ENCODE measurements around the gene WDFY3. TPM values are rescaled to one million over a fixed set of nuclear protein-coding genes. Genes with fewer than 3 reads are reported as not detected.

WDFY3 gene
- total RNA-seq, 4 donors from 2014 or later = 77.9 to 149 (median 98.3) TPM

- ATAC-seq (ENCODE audit: low FRiP score) (no peak), DNase-seq (ENCODE audit: low spot score) (no peak)
- TF ChIP-seq CTCF (IDR thresholded peaks at IDR 0.05) = no peak
Measured at GRCh38 chr4:84962102-84962501, 4.4 kb downstream of the WDFY3 start.

GRCh38 chr4:84958434-84958833 lies 8.1 kb downstream of the WDFY3 start:
- ATAC-seq (ENCODE audit: low FRiP score) = no peak
- TF ChIP-seq CTCF (IDR thresholded peaks at IDR 0.05) = no peak

GRCh38 chr4:84957514-84958420 lies 8.7 kb downstream of the WDFY3 start:
- ATAC-seq (ENCODE audit: low FRiP score) (no peak), DNase-seq (ENCODE audit: low spot score) (no peak)
- TF ChIP-seq CTCF (IDR thresholded peaks at IDR 0.05) = no peak

More at GRCh38 chr4:84958434-84958833, 8.1 kb downstream of the WDFY3 start:
- DNase-seq (ENCODE audit: low spot score) = no peak

GRCh38 chr4:84956014-84956413 lies 10.5 kb downstream of the WDFY3 start:
- no peak for ATAC-seq (ENCODE audit: low FRiP score)
- TF ChIP-seq CTCF (IDR thresholded peaks at IDR 0.05) = no peak
- DNase-seq (ENCODE audit: low spot score) = no peak

- DNase-seq (ENCODE audit: low spot score) (no peak), ATAC-seq (ENCODE audit: low FRiP score) (no peak)
- no peak for TF ChIP-seq CTCF (IDR thresholded peaks at IDR 0.05)
Measured at GRCh38 chr4:84954982-84955567, 11.4 kb downstream of the WDFY3 start.

- ATAC-seq (ENCODE audit: low FRiP score) = no peak
- TF ChIP-seq CTCF (IDR thresholded peaks at IDR 0.05) = no peak
- no peak for DNase-seq (ENCODE audit: low spot score)
Measured at GRCh38 chr4:84952776-84953175, 13.7 kb downstream of the WDFY3 start.

All from omental fat pad (tissue), 4 donors.